Mesothelial cell of epicardium (in vitro differentiated cells): ENCODE data around the gene ARHGEF28. TPM values are rescaled to one million over a fixed set of nuclear protein-coding genes. Genes with fewer than 3 reads are reported as not detected.
A peak's percentile ranks its signal among the peaks of the same experiment; 100 is the strongest.

ENCODE experiments used
- DNase-seq, 2 experiments: peaks; one replicate each; pipeline ENCODE4 v3.0.0; 2021; ENCODE audit warnings: low spot score in 2 of 2; ENCODE audit not compliant: unreplicated experiment in 2 of 2
- H3K27ac Mint-ChIP-seq: 2 replicates; pipeline ENCODE4 v1.8.0; 2021; ENCODE audit warnings: mixed read lengths
- H3K27me3 Mint-ChIP-seq: 2 replicates; pipeline ENCODE4 v1.8.0; 2021; ENCODE audit warnings: low read depth, mixed read lengths
- H3K36me3 Mint-ChIP-seq: 2 replicates; pipeline ENCODE4 v1.8.0; 2021; ENCODE audit warnings: mixed read lengths
- H3K4me1 Mint-ChIP-seq: 2 replicates; pipeline ENCODE4 v1.8.0; 2021; ENCODE audit warnings: mixed read lengths
- H3K4me3 Mint-ChIP-seq: 2 replicates; pipeline ENCODE4 v1.8.0; 2021; ENCODE audit warnings: mild to moderate bottlenecking, moderate library complexity, mixed read lengths
- H3K9me3 Mint-ChIP-seq: 2 replicates; pipeline ENCODE4 v1.8.0; 2021; ENCODE audit warnings: mixed read lengths
- CTCF ChIP-seq: fragments of 200-600 bp; sonication (generic); IDR thresholded peaks from one replicate; pipeline ENCODE4 v1.5.0; 2021; ENCODE audit warnings: antibody characterized with exemption; ENCODE audit not compliant: unreplicated experiment
- total RNA-seq: library from RNA; stranded (reverse); gene quantifications from 3 replicates; pipeline ENCODE4 v1.2.1, GENCODE V29; 2021

The ARHGEF28 gene
- total RNA-seq, 1 donor from 2014 or later, result 0.40 TPM

- H3K27me3 Mint-ChIP-seq, result peaks cover 3% of the 10 kb centered on the region
- H3K27ac Mint-ChIP-seq, result peak overlapping the region; percentile 54
- no peak for DNase-seq
- H3K9me3 Mint-ChIP-seq, result peaks cover 8% of the 10 kb centered on the region
- TF ChIP-seq CTCF, result no peak
- H3K36me3 Mint-ChIP-seq, result no peaks in the 10 kb centered on the region
- H3K4me3 Mint-ChIP-seq, result no peak overlapping the region
- peaks cover 31% of the 10 kb centered on the region for H3K4me1 Mint-ChIP-seq
Observed at GRCh38 chr5:73968729-73969128, 342.7 kb downstream of the ARHGEF28 start.

DNA sequence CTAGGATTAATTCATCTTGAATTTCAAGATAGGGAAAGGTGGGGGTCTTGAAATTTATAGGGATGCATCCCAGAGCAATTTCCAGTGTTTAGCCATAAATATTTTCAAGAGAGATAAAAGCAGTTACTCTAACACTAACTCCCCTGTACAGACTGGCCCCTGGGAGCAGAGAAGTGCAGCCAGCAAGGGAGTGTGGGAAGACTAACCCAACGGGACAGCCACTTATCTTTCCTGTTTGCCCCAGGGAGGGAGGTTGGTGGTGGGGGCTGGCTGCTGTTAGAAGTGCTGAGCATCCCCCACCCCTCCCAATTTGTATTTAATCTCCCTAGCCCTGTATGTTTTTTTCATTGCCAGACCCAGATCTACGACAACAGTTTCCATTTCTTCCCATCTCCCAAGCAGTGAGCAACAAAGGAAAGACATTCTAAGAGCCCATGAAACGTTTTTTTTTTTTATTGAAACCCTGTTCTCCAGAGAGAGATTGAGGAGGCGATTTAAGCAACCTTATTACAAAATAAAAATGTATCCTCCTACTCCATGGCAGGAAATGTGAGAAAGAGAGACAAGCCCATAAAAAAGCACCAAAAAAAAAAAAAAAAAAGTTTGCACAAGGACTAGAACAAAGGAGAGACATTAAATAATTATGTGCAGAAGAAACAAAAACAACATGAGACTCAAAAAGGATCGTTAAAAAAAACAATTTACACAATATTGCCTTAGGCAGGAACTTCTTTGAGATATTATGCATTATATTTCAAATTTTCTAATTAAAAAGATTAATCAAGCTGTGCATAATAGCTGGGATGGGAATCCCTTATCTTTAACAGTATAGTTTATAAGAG is 343.4 kb downstream of the ARHGEF28 start:
- Mint-ChIP-seq H3K4me3 (no peak overlapping the region), H3K27ac (peak overlapping the region; percentile 54), H3K9me3 (peaks cover 8% of the 10 kb centered on the region), H3K4me1 (peaks cover 38% of the 10 kb centered on the region), H3K36me3 (no peaks in the 10 kb centered on the region), H3K27me3 (peaks cover 3% of the 10 kb centered on the region)
- TF ChIP-seq CTCF, result no peak
- no peak for DNase-seq

DNA sequence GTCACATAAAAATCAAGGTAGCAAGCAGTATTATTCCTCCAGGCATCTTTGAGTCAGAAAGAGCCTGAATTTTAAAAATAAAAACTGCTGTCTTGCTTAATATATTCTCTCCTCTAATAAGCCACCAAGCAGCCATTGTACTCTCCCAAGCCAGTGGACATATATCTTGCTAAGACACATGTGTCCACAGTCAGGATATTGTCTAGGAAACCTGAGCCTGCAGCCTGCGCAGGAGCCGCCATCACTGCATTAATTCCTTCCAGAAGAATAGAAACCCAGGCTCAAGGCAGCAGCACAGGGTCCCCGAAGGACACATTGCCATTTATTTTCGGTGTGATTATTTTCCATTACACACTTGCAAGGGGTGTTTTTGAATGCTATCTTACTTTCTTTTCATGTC is 345.3 kb downstream of the ARHGEF28 start:
- Mint-ChIP-seq H3K4me1 (peaks cover 45% of the 10 kb centered on the region), H3K27ac (no peak overlapping the region), H3K27me3 (peaks cover 3% of the 10 kb centered on the region), H3K4me3 (no peak overlapping the region), H3K36me3 (no peaks in the 10 kb centered on the region), H3K9me3 (peaks cover 8% of the 10 kb centered on the region)
- DNase-seq, result no peak
- TF ChIP-seq CTCF, result no peak

DNA sequence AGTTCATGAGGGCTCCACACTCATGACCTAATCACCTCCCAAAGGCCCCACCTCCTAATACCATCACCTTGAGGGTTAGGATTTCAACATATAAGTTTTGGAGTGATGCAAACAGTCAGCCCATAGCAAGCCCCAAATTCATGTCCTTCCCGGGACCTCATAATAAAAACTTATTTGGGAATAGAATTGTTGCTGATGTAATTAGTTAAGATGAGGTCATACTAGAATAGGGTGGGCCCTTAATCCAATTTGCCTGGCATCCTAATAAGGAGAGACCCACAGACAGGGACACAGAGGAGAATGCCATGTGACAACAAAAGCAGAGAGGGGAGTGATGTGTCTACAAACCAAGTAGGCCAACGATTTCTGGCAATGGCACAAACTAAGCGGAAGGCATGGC is 347.1 kb downstream of the ARHGEF28 start:
- DNase-seq, result no peak
- no peaks in the 10 kb centered on the region for H3K36me3 Mint-ChIP-seq
- no peak for TF ChIP-seq CTCF
- H3K4me3 Mint-ChIP-seq, result no peak overlapping the region
- H3K4me1 Mint-ChIP-seq, result peaks cover 42% of the 10 kb centered on the region
- no peaks in the 10 kb centered on the region for H3K9me3 Mint-ChIP-seq
- no peak overlapping the region for H3K27ac Mint-ChIP-seq
- peaks cover 3% of the 10 kb centered on the region for H3K27me3 Mint-ChIP-seq

DNA sequence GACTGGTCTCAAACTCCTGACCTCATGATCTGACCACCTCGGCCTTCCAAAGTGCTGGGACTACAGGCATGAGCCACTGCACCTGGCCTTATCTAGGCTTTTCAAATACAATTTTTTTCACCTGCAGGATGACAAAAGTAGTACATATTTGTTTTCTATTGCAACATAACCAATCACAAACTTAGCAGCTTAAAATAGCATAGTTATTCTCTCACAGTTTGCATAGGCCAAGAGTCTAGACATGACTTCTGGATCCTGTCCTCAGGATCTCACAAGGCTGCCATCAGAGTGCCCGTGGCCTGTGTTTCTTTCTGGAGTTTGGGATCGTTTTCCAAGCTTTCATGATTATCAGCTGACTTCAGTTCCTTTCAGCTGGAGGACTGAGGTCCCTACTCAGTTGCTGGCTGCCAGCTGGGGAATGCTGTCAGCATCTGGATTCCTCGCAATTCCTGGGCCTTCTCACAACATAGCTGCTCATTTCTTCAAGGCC is 348.9 kb downstream of the ARHGEF28 start:
- Mint-ChIP-seq H3K4me1 (peaks cover 30% of the 10 kb centered on the region), H3K4me3 (no peak overlapping the region), H3K27ac (peak overlapping the region; percentile 19), H3K36me3 (no peaks in the 10 kb centered on the region), H3K27me3 (peaks cover 7% of the 10 kb centered on the region), H3K9me3 (no peaks in the 10 kb centered on the region)
- peak; percentile 13 for TF ChIP-seq CTCF
- DNase-seq, result no peak
